ENCODE measurements around the gene ATP6V1B1.
"Not testable (repeated sequence)": the region's sequence is repeated elsewhere in the genome, so short reads cannot be mapped to it uniquely, and the experiment has no call there.

The ATP6V1B1 gene

DNA sequence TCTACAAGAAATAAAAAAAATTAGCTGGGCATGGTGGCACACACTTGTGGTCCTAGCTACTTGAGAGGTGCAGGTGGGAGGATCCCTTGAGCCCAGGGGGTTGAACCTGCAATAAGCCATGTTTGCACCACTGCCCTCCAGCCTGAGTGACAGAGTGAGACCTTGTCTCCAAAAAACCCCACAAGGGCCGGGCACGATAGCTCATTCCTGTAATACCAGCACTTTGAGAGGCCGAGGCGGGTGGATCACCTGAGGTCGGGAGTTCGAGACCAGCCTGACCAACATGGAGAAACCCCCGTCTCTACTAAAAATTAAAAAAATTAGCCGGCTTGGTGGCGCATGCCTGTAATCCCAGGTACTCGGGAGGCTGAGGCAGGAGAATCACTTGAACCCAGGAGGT, 64.2 kb downstream of the ATP6V1B1 start:
- not testable (repeated sequence) for H3K27ac ChIP-seq (ENCODE audit: low read length, poor library complexity, severe bottlenecking); H3K9me3 ChIP-seq (ENCODE audit: control insufficient read depth, low read length); H3K14ac ChIP-seq (ENCODE audit: low read length in 2 of 2); H3K9ac ChIP-seq (ENCODE audit: low read length); H3K36me3 ChIP-seq (ENCODE audit: control insufficient read depth in 1 of 2, insufficient read depth in 2 of 2, low read depth in 1 of 2, low read length in 2 of 2); H2BK5ac ChIP-seq (ENCODE audit: low read depth, low read length, poor library complexity, severe bottlenecking); H4K91ac ChIP-seq (ENCODE audit: low read length); H2BK120ac ChIP-seq (ENCODE audit: low read depth, low read length); H3K4ac ChIP-seq (ENCODE audit: low read depth in 1 of 2, low read length in 2 of 2); H3K4me1 ChIP-seq (ENCODE audit: control insufficient read depth, insufficient read depth, low read depth, low read length); H3K4me2 ChIP-seq (ENCODE audit: low read length, poor library complexity, severe bottlenecking); H2BK15ac ChIP-seq (ENCODE audit: low read depth, poor library complexity, severe bottlenecking); DNase-seq; H3K18ac ChIP-seq (ENCODE audit: low read depth in 1 of 2, low read length in 2 of 2); H2BK12ac ChIP-seq (ENCODE audit: low read length in 2 of 2); H2AFZ ChIP-seq (ENCODE audit: low read depth, low read length); H3K4me3 ChIP-seq (ENCODE audit: insufficient read depth in 1 of 2, low read depth in 1 of 2, low read length in 2 of 2); H3K79me1 ChIP-seq (replicated peaks; ENCODE audit: low read length, poor library complexity, severe bottlenecking); H2AK5ac ChIP-seq (ENCODE audit: low read length, severe bottlenecking); H4K8ac ChIP-seq (ENCODE audit: low read length); H3K23ac ChIP-seq (ENCODE audit: low read length in 2 of 2)
- WGBS: 91% methylated on average over 10 of the region's 10 CpGs
- peaks cover 14 to 15% of the 10 kb centered on the region in 2 experiments for H3K27me3 ChIP-seq (ENCODE audit: control insufficient read depth in 1 of 2, insufficient read depth in 1 of 2, low read length in 2 of 2)

DNA sequence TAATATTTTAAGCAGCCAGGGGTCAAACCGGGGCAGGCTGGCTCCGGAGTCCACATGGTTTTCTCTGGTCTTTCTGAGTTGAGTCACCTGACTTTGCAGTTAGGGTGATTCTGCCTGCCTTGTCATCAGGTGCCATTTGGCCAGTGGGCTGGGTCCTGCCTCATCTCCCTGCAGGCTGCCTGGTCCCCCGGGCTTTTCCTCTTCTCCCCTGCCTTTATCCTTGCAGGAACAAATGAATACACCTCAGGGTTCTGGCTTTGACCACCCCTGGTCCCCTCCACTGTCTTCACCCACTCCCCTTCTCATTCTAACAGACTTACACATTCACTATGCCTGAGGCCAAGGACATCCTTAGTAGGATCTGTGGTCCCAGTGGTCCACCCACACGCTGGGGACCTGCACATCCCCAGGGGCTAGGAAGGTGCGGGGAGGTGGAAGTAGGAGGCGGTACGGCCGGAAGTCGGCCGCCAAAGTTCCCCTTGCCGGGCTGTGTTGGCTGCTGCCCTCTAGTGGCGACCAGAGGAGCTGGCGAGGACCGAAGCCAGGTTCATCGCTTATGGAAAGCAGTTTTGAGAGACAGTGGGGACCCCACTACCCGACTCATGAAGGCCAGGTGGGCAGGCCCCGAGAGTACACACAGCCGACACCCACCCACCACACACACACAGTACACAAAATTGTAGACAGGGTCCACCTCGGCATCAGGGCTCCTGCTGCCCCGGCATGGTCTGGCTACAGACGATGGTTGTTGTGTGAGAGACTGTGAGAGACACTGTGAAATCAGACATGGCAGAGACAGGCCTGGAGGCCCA, 65.3 kb downstream of the ATP6V1B1 start:
- peak; percentile 59 for DNase-seq
- 30% methylated on average over 10 of the region's 21 CpGs for WGBS
- H3K27ac ChIP-seq (ENCODE audit: low read length, poor library complexity, severe bottlenecking): no peak overlapping the region
- no peak overlapping the region for H2BK12ac ChIP-seq (ENCODE audit: low read length in 2 of 2)
- no peaks in the 10 kb centered on the region for H3K36me3 ChIP-seq (ENCODE audit: control insufficient read depth in 1 of 2, insufficient read depth in 2 of 2, low read depth in 1 of 2, low read length in 2 of 2)
- no peak overlapping the region for H2AK5ac ChIP-seq (ENCODE audit: low read length, severe bottlenecking)
- no peaks in the 10 kb centered on the region for H3K9me3 ChIP-seq (ENCODE audit: control insufficient read depth, low read length)
- peak overlapping the region; percentile 95 for H4K8ac ChIP-seq (ENCODE audit: low read length)
- peak overlapping the region; percentile 58 for H3K4me2 ChIP-seq (ENCODE audit: low read length, poor library complexity, severe bottlenecking)
- H3K4ac ChIP-seq (ENCODE audit: low read depth in 1 of 2, low read length in 2 of 2): peak overlapping the region in 1 of 2 experiments; percentile 56
- H3K23ac ChIP-seq (ENCODE audit: low read length in 2 of 2): no peak overlapping the region
- H3K18ac ChIP-seq (ENCODE audit: low read depth in 1 of 2, low read length in 2 of 2): peak overlapping the region; percentile 50 to 75
- no peak overlapping the region for H2BK5ac ChIP-seq (ENCODE audit: low read depth, low read length, poor library complexity, severe bottlenecking)
- peak overlapping the region; percentile 32 to 73 for H3K4me3 ChIP-seq (ENCODE audit: insufficient read depth in 1 of 2, low read depth in 1 of 2, low read length in 2 of 2)
- peak overlapping the region; percentile 44 for H4K91ac ChIP-seq (ENCODE audit: low read length)
- H3K14ac ChIP-seq (ENCODE audit: low read length in 2 of 2): no peak overlapping the region
- H2BK120ac ChIP-seq (ENCODE audit: low read depth, low read length): no peak overlapping the region
- no peaks in the 10 kb centered on the region for H3K79me1 ChIP-seq (replicated peaks; ENCODE audit: low read length, poor library complexity, severe bottlenecking)
- peaks cover 6% of the 10 kb centered on the region for H3K4me1 ChIP-seq (ENCODE audit: control insufficient read depth, insufficient read depth, low read depth, low read length)
- H2AFZ ChIP-seq (ENCODE audit: low read depth, low read length): peak overlapping the region; percentile 99
- H3K9ac ChIP-seq (ENCODE audit: low read length): peak overlapping the region; percentile 53
- peaks cover 14 to 21% of the 10 kb centered on the region in 2 experiments for H3K27me3 ChIP-seq (ENCODE audit: control insufficient read depth in 1 of 2, insufficient read depth in 1 of 2, low read length in 2 of 2)
- peak overlapping the region; percentile 6 for H2BK15ac ChIP-seq (ENCODE audit: low read depth, poor library complexity, severe bottlenecking)

DNA sequence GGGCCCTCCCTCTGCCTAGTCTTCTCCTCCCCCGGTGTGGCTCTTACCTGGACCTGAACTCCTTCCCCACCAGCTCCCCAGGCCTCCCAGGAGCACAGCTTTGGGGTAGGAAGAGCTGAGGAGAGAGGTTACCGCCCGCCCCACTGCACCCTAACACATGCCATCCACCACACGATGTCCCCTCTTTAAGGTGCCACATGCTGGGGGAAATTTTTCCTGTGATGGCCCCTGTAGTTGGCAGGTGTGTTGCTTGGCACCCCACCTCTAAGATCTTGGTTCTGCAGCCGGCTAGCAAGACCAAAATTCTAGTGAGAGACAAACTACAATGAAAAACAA, 65.9 kb downstream of the ATP6V1B1 start:
- DNase-seq: no peak
- Histone ChIP-seq H4K91ac (ENCODE audit: low read length) (no peak overlapping the region), H3K9ac (ENCODE audit: low read length) (no peak overlapping the region), H3K4ac (ENCODE audit: low read depth in 1 of 2, low read length in 2 of 2) (no peak overlapping the region), H3K27me3 (ENCODE audit: control insufficient read depth in 1 of 2, insufficient read depth in 1 of 2, low read length in 2 of 2) (peaks cover 14 to 22% of the 10 kb centered on the region in 2 experiments), H3K23ac (ENCODE audit: low read length in 2 of 2) (no peak overlapping the region), H3K79me1 (replicated peaks; ENCODE audit: low read length, poor library complexity, severe bottlenecking) (no peaks in the 10 kb centered on the region), H3K4me1 (ENCODE audit: control insufficient read depth, insufficient read depth, low read depth, low read length) (peaks cover 6% of the 10 kb centered on the region), H2BK120ac (ENCODE audit: low read depth, low read length) (no peak overlapping the region), H3K14ac (ENCODE audit: low read length in 2 of 2) (no peak overlapping the region), H2AK5ac (ENCODE audit: low read length, severe bottlenecking) (no peak overlapping the region), H2BK15ac (ENCODE audit: low read depth, poor library complexity, severe bottlenecking) (no peak overlapping the region), H2AFZ (ENCODE audit: low read depth, low read length) (no peak overlapping the region), H2BK12ac (ENCODE audit: low read length in 2 of 2) (no peak overlapping the region), H3K4me3 (ENCODE audit: insufficient read depth in 1 of 2, low read depth in 1 of 2, low read length in 2 of 2) (no peak overlapping the region), H3K4me2 (ENCODE audit: low read length, poor library complexity, severe bottlenecking) (no peak overlapping the region), H2BK5ac (ENCODE audit: low read depth, low read length, poor library complexity, severe bottlenecking) (no peak overlapping the region), H3K27ac (ENCODE audit: low read length, poor library complexity, severe bottlenecking) (no peak overlapping the region), H3K36me3 (ENCODE audit: control insufficient read depth in 1 of 2, insufficient read depth in 2 of 2, low read depth in 1 of 2, low read length in 2 of 2) (no peaks in the 10 kb centered on the region), H3K9me3 (ENCODE audit: control insufficient read depth, low read length) (no peaks in the 10 kb centered on the region), H3K18ac (ENCODE audit: low read depth in 1 of 2, low read length in 2 of 2) (peak overlapping the region in 1 of 2 experiments; percentile 75), H4K8ac (ENCODE audit: low read length) (peak overlapping the region; percentile 5)
- 69% methylated on average over 4 of the region's 5 CpGs for WGBS

DNA sequence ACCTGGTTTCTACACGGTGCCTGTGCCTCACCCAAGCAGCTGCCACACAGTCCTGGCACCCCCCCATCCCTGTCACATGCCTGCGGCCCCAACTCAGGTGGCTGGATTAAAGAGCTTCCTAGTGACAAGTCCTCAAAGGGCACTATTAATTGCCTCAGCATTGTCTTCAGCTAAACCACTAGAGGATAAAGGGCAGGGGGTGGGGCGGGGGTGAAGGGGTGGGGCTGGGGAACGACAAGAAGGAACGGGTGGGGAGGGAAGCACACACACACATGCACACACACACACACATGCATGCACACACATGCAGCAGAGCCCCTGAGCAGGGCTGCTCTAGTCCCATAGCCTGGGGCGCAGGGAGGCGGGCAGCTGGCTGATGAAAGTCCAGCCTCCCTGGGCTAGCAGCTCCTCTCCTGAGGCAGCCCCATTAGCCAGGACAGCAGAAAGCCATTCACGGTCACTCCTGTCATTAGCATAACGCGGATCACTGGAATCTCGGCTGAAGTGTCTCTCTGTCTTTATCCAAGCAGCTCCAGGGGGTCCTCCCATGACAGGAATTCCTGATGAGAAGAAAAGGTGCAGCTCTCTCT, 66.4 kb downstream of the ATP6V1B1 start:
- H3K18ac ChIP-seq (ENCODE audit: low read depth in 1 of 2, low read length in 2 of 2): no peak overlapping the region
- no peak overlapping the region for H3K4me2 ChIP-seq (ENCODE audit: low read length, poor library complexity, severe bottlenecking)
- peak overlapping the region; percentile 19 for H2AFZ ChIP-seq (ENCODE audit: low read depth, low read length)
- no peak overlapping the region for H4K8ac ChIP-seq (ENCODE audit: low read length)
- H2AK5ac ChIP-seq (ENCODE audit: low read length, severe bottlenecking): no peak overlapping the region
- no peak overlapping the region for H3K27ac ChIP-seq (ENCODE audit: low read length, poor library complexity, severe bottlenecking)
- H3K4ac ChIP-seq (ENCODE audit: low read depth in 1 of 2, low read length in 2 of 2): no peak overlapping the region
- no peak overlapping the region for H3K4me3 ChIP-seq (ENCODE audit: insufficient read depth in 1 of 2, low read depth in 1 of 2, low read length in 2 of 2)
- DNase-seq: no peak
- no peaks in the 10 kb centered on the region for H3K9me3 ChIP-seq (ENCODE audit: control insufficient read depth, low read length)
- no peaks in the 10 kb centered on the region for H3K79me1 ChIP-seq (replicated peaks; ENCODE audit: low read length, poor library complexity, severe bottlenecking)
- no peak overlapping the region for H3K9ac ChIP-seq (ENCODE audit: low read length)
- 39% methylated on average over 8 of the region's 11 CpGs for WGBS
- H2BK5ac ChIP-seq (ENCODE audit: low read depth, low read length, poor library complexity, severe bottlenecking): no peak overlapping the region
- no peak overlapping the region for H2BK15ac ChIP-seq (ENCODE audit: low read depth, poor library complexity, severe bottlenecking)
- no peak overlapping the region for H2BK120ac ChIP-seq (ENCODE audit: low read depth, low read length)
- H2BK12ac ChIP-seq (ENCODE audit: low read length in 2 of 2): no peak overlapping the region
- H3K36me3 ChIP-seq (ENCODE audit: control insufficient read depth in 1 of 2, insufficient read depth in 2 of 2, low read depth in 1 of 2, low read length in 2 of 2): no peaks in the 10 kb centered on the region
- no peak overlapping the region for H3K23ac ChIP-seq (ENCODE audit: low read length in 2 of 2)
- peaks cover 6% of the 10 kb centered on the region for H3K4me1 ChIP-seq (ENCODE audit: control insufficient read depth, insufficient read depth, low read depth, low read length)
- H3K27me3 ChIP-seq (ENCODE audit: control insufficient read depth in 1 of 2, insufficient read depth in 1 of 2, low read length in 2 of 2): peaks cover 14 to 26% of the 10 kb centered on the region in 2 experiments
- H4K91ac ChIP-seq (ENCODE audit: low read length): no peak overlapping the region
- no peak overlapping the region for H3K14ac ChIP-seq (ENCODE audit: low read length in 2 of 2)
